Keratinocyte (primary cell): ENCODE data around the gene PRPF8. TPM values are rescaled to one million over a fixed set of nuclear protein-coding genes. Genes with fewer than 3 reads are reported as not detected.
A peak's percentile ranks its signal among the peaks of the same experiment; 100 is the strongest.

Source experiments
- DNase-seq: peaks from one replicate; pipeline ENCODE4 v3.0.0-alpha.2; 2011; ENCODE audit warnings: low read depth, missing footprints, low spot score
- FAIRE-seq: peaks from 2 replicates; lab custom pipeline; 2011; peaks lifted over from hg19 to GRCh38; lab: Jason Lieb, UNC
- H2AFZ ChIP-seq: 2 replicates; pipeline ENCODE4 v1.6.0; 2012; ENCODE audit warnings: low read length, control low read depth, inconsistent platforms; ENCODE audit not compliant: control insufficient read depth
- H3K27ac ChIP-seq: 2 replicates; pipeline ENCODE4 v1.5.1; 2011; ENCODE audit warnings: low read length; ENCODE audit not compliant: control insufficient read depth, insufficient read depth
- H3K27me3 ChIP-seq: 3 replicates; pipeline ENCODE4 v1.6.0; 2011; ENCODE audit warnings: low read length; ENCODE audit not compliant: control insufficient read depth, insufficient read depth; ENCODE audit errors: extremely low read depth
- H3K36me3 ChIP-seq, 2 experiments: 2 replicates in 1 of 2; 3 replicates in 1 of 2; pipeline ENCODE4 v1.5.1; 2011; ENCODE audit warnings: low read length in 2 of 2, mild to moderate bottlenecking in 1 of 2; ENCODE audit not compliant: control insufficient read depth in 2 of 2, insufficient read depth in 2 of 2; ENCODE audit errors: extremely low read depth in 1 of 2
- H3K4me1 ChIP-seq: 3 replicates; pipeline ENCODE4 v1.5.1; 2011; ENCODE audit warnings: low read length; ENCODE audit not compliant: control insufficient read depth, insufficient read depth; ENCODE audit errors: extremely low read depth
- H3K4me2 ChIP-seq: 3 replicates; pipeline ENCODE4 v1.6.0; 2011; ENCODE audit warnings: low read depth, low read length; ENCODE audit not compliant: control insufficient read depth, insufficient read depth; ENCODE audit errors: extremely low read depth
- H3K4me3 ChIP-seq, 3 experiments: fragments of 200-600 bp in 1 of 3; sonication (generic) in 1 of 3; 2 replicates in 2 of 3; 3 replicates in 1 of 3; pipeline ENCODE4 v1.5.1; 2011 to 2016; ENCODE audit warnings: low read length in 3 of 3, mild to moderate bottlenecking in 3 of 3, control low read depth in 2 of 3, inconsistent platforms in 1 of 3, low read depth in 1 of 3, mixed read lengths in 1 of 3, mixed run types in 1 of 3, moderate library complexity in 1 of 3; ENCODE audit not compliant: control insufficient read depth in 2 of 3, insufficient read depth in 2 of 3; ENCODE audit errors: extremely low read depth in 1 of 3
- H3K79me2 ChIP-seq: 2 replicates; pipeline ENCODE4 v1.6.0; 2012; ENCODE audit warnings: low read length; ENCODE audit not compliant: control insufficient read depth, insufficient read depth
- H3K9ac ChIP-seq: 3 replicates; pipeline ENCODE4 v1.6.0; 2011; ENCODE audit warnings: low read length; ENCODE audit not compliant: control insufficient read depth, insufficient read depth; ENCODE audit errors: extremely low read depth
- H3K9me1 ChIP-seq: 3 replicates; pipeline ENCODE4 v1.6.0; 2011; ENCODE audit warnings: low read length; ENCODE audit not compliant: control insufficient read depth, insufficient read depth; ENCODE audit errors: extremely low read depth
- H3K9me3 ChIP-seq: 2 replicates; pipeline ENCODE4 v1.5.1; 2012; ENCODE audit warnings: low read depth, low read length; ENCODE audit not compliant: control insufficient read depth
- H4K20me1 ChIP-seq: 3 replicates; pipeline ENCODE4 v1.6.0; 2011; ENCODE audit warnings: low read length; ENCODE audit not compliant: control insufficient read depth, insufficient read depth; ENCODE audit errors: extremely low read depth
- CTCF ChIP-seq, 3 experiments: IDR thresholded peaks in 1 of 3; conservative IDR thresholded peaks in 1 of 3; optimal IDR thresholded peaks in 1 of 3; 2 replicates in 2 of 3; 3 replicates in 1 of 3; pipeline versions ENCODE3 to v1.5.1; 2011; ENCODE audit warnings: low read length in 3 of 3, mild to moderate bottlenecking in 3 of 3, moderate library complexity in 2 of 3, control low read depth in 1 of 3, inconsistent platforms in 1 of 3; ENCODE audit not compliant: insufficient read depth in 2 of 3; ENCODE audit errors: extremely low read depth in 1 of 3
- EZH2 ChIP-seq: IDR thresholded peaks from one replicate; pipeline ENCODE4 v1.6.1; 2012; ENCODE audit warnings: inconsistent platforms, mild to moderate bottlenecking, low read length, moderate library complexity
- dilution Hi-C: fragments of 300-500 bp; cut with MboI; formaldehyde crosslinking; loops from one replicate; pipeline ENCODE4 v1.7.0; 2020; ENCODE audit warnings: low sequenced_read_pairs; ENCODE audit not compliant: extremely low pct_ligation_motif_present
- polyA plus RNA-seq, 5 experiments: library from polyadenylated mRNA; depleted of rRNA in 3 of 5; stranded (reverse) in 3 of 5; stranded (forward) in 1 of 5; unstranded in 1 of 5; fragments of >200 nt; gene quantifications; 1 replicate in 1 of 5; 2 replicates in 3 of 5; 3 replicates in 1 of 5; pipeline versions ENCODE4 v1.2.1 to v1.2.3, GENCODE V29; 2011 to 2012; ENCODE audit warnings: missing spikeins in 2 of 5, low read depth in 1 of 5, low replicate concordance in 1 of 5

PRPF8 gene
- polyA plus RNA-seq, 1 donor (not counting 4 experiments of a cell fraction or from before 2014, with no cell fraction given), result 97.5 TPM

GRCh38 chr17:1712271-1712670, 27.6 kb upstream of the PRPF8 start:
- dilution Hi-C loops, result no loop called here
- Histone ChIP-seq H2AFZ (no peak overlapping the region), H3K27ac (no peak overlapping the region), H3K36me3 (peaks cover 23 to 25% of the 10 kb centered on the region in 2 experiments), H3K4me2 (peak overlapping the region; percentile 13), H3K9me3 (no peaks in the 10 kb centered on the region), H3K4me1 (peaks cover 32% of the 10 kb centered on the region), H3K27me3 (no peaks in the 10 kb centered on the region), H3K9me1 (no peaks in the 10 kb centered on the region), H3K9ac (no peak overlapping the region), H3K79me2 (peaks cover 36% of the 10 kb centered on the region), H3K4me3 (peak overlapping the region in 1 of 3 experiments; percentile 5), H4K20me1 (peaks cover 32% of the 10 kb centered on the region)
- no peak for FAIRE-seq
- DNase-seq, result no peak
- TF ChIP-seq CTCF (optimal IDR thresholded peaks at IDR 0.05 in 1 of 3, IDR thresholded peaks at IDR 0.05 in 1 of 3, conservative IDR thresholded peaks at IDR 0.05 in 1 of 3; ENCODE audit: extremely low read depth in 1 of 3, insufficient read depth in 2 of 3, low read length in 3 of 3) (no peak), EZH2 (no peak)

- peaks cover 32% of the 10 kb centered on the region for H4K20me1 ChIP-seq
- TF ChIP-seq EZH2, result no peak
- TF ChIP-seq CTCF (optimal IDR thresholded peaks at IDR 0.05 in 1 of 3, IDR thresholded peaks at IDR 0.05 in 1 of 3, conservative IDR thresholded peaks at IDR 0.05 in 1 of 3; ENCODE audit: extremely low read depth in 1 of 3, insufficient read depth in 2 of 3, low read length in 3 of 3), result no peak
- no peak overlapping the region for H3K9ac ChIP-seq
- H2AFZ ChIP-seq, result no peak overlapping the region
- H3K9me1 ChIP-seq, result no peaks in the 10 kb centered on the region
- peaks cover 36% of the 10 kb centered on the region for H3K79me2 ChIP-seq
- no peak for DNase-seq
- no peak overlapping the region for H3K4me3 ChIP-seq
- dilution Hi-C loops, result no loop called here
- peaks cover 23 to 25% of the 10 kb centered on the region in 2 experiments for H3K36me3 ChIP-seq
- no peak overlapping the region for H3K27ac ChIP-seq
- no peaks in the 10 kb centered on the region for H3K9me3 ChIP-seq
- H3K27me3 ChIP-seq, result no peaks in the 10 kb centered on the region
- peaks cover 30% of the 10 kb centered on the region for H3K4me1 ChIP-seq
- no peak overlapping the region for H3K4me2 ChIP-seq
- FAIRE-seq, result no peak
These were observed 27.1 kb upstream of the PRPF8 start for GRCh38 chr17:1711804-1712203.
